Keratinocyte (primary cell): ENCODE measurements around the gene SH3RF2. TPM values are rescaled to one million over a fixed set of nuclear protein-coding genes. Genes with fewer than 3 reads are reported as not detected.
A peak's percentile ranks its signal among the peaks of the same experiment; 100 is the strongest.

Source experiments
- DNase-seq: peaks from one replicate; pipeline ENCODE4 v3.0.0-alpha.2; 2011; ENCODE audit warnings: low read depth, missing footprints, low spot score
- FAIRE-seq: peaks from 2 replicates; lab custom pipeline; 2011; peaks lifted over from hg19 to GRCh38; lab: Jason Lieb, UNC
- H2AFZ ChIP-seq: 2 replicates; pipeline ENCODE4 v1.6.0; 2012; ENCODE audit warnings: low read length, control low read depth, inconsistent platforms; ENCODE audit not compliant: control insufficient read depth
- H3K27ac ChIP-seq: 2 replicates; pipeline ENCODE4 v1.5.1; 2011; ENCODE audit warnings: low read length; ENCODE audit not compliant: control insufficient read depth, insufficient read depth
- H3K27me3 ChIP-seq: 3 replicates; pipeline ENCODE4 v1.6.0; 2011; ENCODE audit warnings: low read length; ENCODE audit not compliant: control insufficient read depth, insufficient read depth; ENCODE audit errors: extremely low read depth
- H3K36me3 ChIP-seq, 2 experiments: 2 replicates in 1 of 2; 3 replicates in 1 of 2; pipeline ENCODE4 v1.5.1; 2011; ENCODE audit warnings: low read length in 2 of 2, mild to moderate bottlenecking in 1 of 2; ENCODE audit not compliant: control insufficient read depth in 2 of 2, insufficient read depth in 2 of 2; ENCODE audit errors: extremely low read depth in 1 of 2
- H3K4me1 ChIP-seq: 3 replicates; pipeline ENCODE4 v1.5.1; 2011; ENCODE audit warnings: low read length; ENCODE audit not compliant: control insufficient read depth, insufficient read depth; ENCODE audit errors: extremely low read depth
- H3K4me2 ChIP-seq: 3 replicates; pipeline ENCODE4 v1.6.0; 2011; ENCODE audit warnings: low read depth, low read length; ENCODE audit not compliant: control insufficient read depth, insufficient read depth; ENCODE audit errors: extremely low read depth
- H3K4me3 ChIP-seq, 3 experiments: fragments of 200-600 bp in 1 of 3; sonication (generic) in 1 of 3; 2 replicates in 2 of 3; 3 replicates in 1 of 3; pipeline ENCODE4 v1.5.1; 2011 to 2016; ENCODE audit warnings: low read length in 3 of 3, mild to moderate bottlenecking in 3 of 3, control low read depth in 2 of 3, inconsistent platforms in 1 of 3, low read depth in 1 of 3, mixed read lengths in 1 of 3, mixed run types in 1 of 3, moderate library complexity in 1 of 3; ENCODE audit not compliant: control insufficient read depth in 2 of 3, insufficient read depth in 2 of 3; ENCODE audit errors: extremely low read depth in 1 of 3
- H3K79me2 ChIP-seq: 2 replicates; pipeline ENCODE4 v1.6.0; 2012; ENCODE audit warnings: low read length; ENCODE audit not compliant: control insufficient read depth, insufficient read depth
- H3K9ac ChIP-seq: 3 replicates; pipeline ENCODE4 v1.6.0; 2011; ENCODE audit warnings: low read length; ENCODE audit not compliant: control insufficient read depth, insufficient read depth; ENCODE audit errors: extremely low read depth
- H3K9me1 ChIP-seq: 3 replicates; pipeline ENCODE4 v1.6.0; 2011; ENCODE audit warnings: low read length; ENCODE audit not compliant: control insufficient read depth, insufficient read depth; ENCODE audit errors: extremely low read depth
- H3K9me3 ChIP-seq: 2 replicates; pipeline ENCODE4 v1.5.1; 2012; ENCODE audit warnings: low read depth, low read length; ENCODE audit not compliant: control insufficient read depth
- H4K20me1 ChIP-seq: 3 replicates; pipeline ENCODE4 v1.6.0; 2011; ENCODE audit warnings: low read length; ENCODE audit not compliant: control insufficient read depth, insufficient read depth; ENCODE audit errors: extremely low read depth
- EZH2 ChIP-seq: IDR thresholded peaks from one replicate; pipeline ENCODE4 v1.6.1; 2012; ENCODE audit warnings: inconsistent platforms, mild to moderate bottlenecking, low read length, moderate library complexity
- dilution Hi-C: fragments of 300-500 bp; cut with MboI; formaldehyde crosslinking; loops from one replicate; pipeline ENCODE4 v1.7.0; 2020; ENCODE audit warnings: low sequenced_read_pairs; ENCODE audit not compliant: extremely low pct_ligation_motif_present
- polyA plus RNA-seq, 5 experiments: library from polyadenylated mRNA; depleted of rRNA in 3 of 5; stranded (reverse) in 3 of 5; stranded (forward) in 1 of 5; unstranded in 1 of 5; fragments of >200 nt; gene quantifications; 1 replicate in 1 of 5; 2 replicates in 3 of 5; 3 replicates in 1 of 5; pipeline versions ENCODE4 v1.2.1 to v1.2.3, GENCODE V29; 2011 to 2012; ENCODE audit warnings: missing spikeins in 2 of 5, low read depth in 1 of 5, low replicate concordance in 1 of 5
- TF ChIP-seq, protein P1 (sequence below), 3 experiments: IDR thresholded peaks in 1 of 3; conservative IDR thresholded peaks in 1 of 3; optimal IDR thresholded peaks in 1 of 3; 2 replicates in 2 of 3; 3 replicates in 1 of 3; pipeline versions ENCODE3 to v1.5.1; 2011; ENCODE audit warnings: low read length in 3 of 3, mild to moderate bottlenecking in 3 of 3, moderate library complexity in 2 of 3, control low read depth in 1 of 3, inconsistent platforms in 1 of 3; ENCODE audit not compliant: insufficient read depth in 2 of 3; ENCODE audit errors: extremely low read depth in 1 of 3

The SH3RF2 gene
- polyA plus RNA-seq, 1 donor (not counting 4 experiments of a cell fraction or from before 2014, with no cell fraction given), result 43.7 TPM

DNA sequence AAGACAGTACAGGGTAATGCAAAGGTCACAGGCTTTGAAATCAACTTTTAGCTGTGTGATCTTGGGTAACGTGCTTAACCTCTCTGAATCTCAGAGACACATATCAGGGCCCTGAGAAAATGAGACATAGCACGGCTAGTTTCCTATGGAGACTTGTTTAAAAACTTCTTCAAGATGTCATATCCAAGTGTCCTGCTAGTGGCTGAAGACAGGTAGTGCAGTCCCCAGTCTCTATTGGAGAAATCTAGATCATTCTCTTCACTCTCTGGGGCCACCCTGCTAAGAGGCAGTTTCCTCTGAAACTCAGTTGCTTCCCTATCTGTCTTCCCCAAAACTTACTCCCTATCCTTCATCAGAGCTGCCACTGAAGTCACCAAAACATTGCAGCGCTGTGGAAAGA, 33.3 kb upstream of the SH3RF2 start:
- dilution Hi-C loops, result no loop called here
- no peak for DNase-seq
- no peaks in the 10 kb centered on the region for H4K20me1 ChIP-seq
- no peak overlapping the region for H3K4me2 ChIP-seq
- no peak overlapping the region for H3K27ac ChIP-seq
- no peak overlapping the region for H3K9ac ChIP-seq
- H3K9me1 ChIP-seq, result no peaks in the 10 kb centered on the region
- H3K4me1 ChIP-seq, result no peaks in the 10 kb centered on the region
- FAIRE-seq, result peak; percentile 13
- TF ChIP-seq, protein P1, sequence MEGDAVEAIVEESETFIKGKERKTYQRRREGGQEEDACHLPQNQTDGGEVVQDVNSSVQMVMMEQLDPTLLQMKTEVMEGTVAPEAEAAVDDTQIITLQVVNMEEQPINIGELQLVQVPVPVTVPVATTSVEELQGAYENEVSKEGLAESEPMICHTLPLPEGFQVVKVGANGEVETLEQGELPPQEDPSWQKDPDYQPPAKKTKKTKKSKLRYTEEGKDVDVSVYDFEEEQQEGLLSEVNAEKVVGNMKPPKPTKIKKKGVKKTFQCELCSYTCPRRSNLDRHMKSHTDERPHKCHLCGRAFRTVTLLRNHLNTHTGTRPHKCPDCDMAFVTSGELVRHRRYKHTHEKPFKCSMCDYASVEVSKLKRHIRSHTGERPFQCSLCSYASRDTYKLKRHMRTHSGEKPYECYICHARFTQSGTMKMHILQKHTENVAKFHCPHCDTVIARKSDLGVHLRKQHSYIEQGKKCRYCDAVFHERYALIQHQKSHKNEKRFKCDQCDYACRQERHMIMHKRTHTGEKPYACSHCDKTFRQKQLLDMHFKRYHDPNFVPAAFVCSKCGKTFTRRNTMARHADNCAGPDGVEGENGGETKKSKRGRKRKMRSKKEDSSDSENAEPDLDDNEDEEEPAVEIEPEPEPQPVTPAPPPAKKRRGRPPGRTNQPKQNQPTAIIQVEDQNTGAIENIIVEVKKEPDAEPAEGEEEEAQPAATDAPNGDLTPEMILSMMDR (optimal IDR thresholded peaks at IDR 0.05 in 1 of 3, IDR thresholded peaks at IDR 0.05 in 1 of 3, conservative IDR thresholded peaks at IDR 0.05 in 1 of 3; ENCODE audit: extremely low read depth in 1 of 3, insufficient read depth in 2 of 3, low read length in 3 of 3), result peak in 2 of 3 experiments; percentile 38 to 48
- TF ChIP-seq EZH2, result no peak
- no peaks in the 10 kb centered on the region for H3K36me3 ChIP-seq
- no peak overlapping the region for H2AFZ ChIP-seq
- no peaks in the 10 kb centered on the region for H3K79me2 ChIP-seq
- no peak overlapping the region for H3K4me3 ChIP-seq
- H3K27me3 ChIP-seq, result no peaks in the 10 kb centered on the region
- H3K9me3 ChIP-seq, result no peaks in the 10 kb centered on the region

DNA sequence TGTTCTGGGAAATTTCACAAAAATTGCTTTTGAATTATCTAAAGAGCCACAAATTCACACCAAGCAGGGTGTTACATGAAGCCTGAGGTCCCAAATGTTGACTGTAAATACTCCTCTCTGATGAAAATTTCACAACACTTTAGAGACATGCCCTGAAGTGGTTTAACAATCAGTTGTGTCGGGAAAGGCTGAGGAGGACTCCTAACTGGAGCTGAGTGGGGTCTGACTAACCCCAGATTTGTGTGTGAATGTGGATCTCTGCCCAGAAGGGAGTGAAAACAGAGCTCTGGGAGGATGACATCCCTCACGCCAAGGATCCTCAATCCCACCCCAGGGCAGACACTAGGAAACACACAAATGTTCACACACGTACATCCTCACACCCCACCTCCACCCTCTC, 32.5 kb upstream of the SH3RF2 start:
- H3K4me2 ChIP-seq, result no peak overlapping the region
- H3K36me3 ChIP-seq, result no peaks in the 10 kb centered on the region
- TF ChIP-seq, protein P1 (optimal IDR thresholded peaks at IDR 0.05 in 1 of 3, IDR thresholded peaks at IDR 0.05 in 1 of 3, conservative IDR thresholded peaks at IDR 0.05 in 1 of 3; ENCODE audit: extremely low read depth in 1 of 3, insufficient read depth in 2 of 3, low read length in 3 of 3), result no peak
- no peak for TF ChIP-seq EZH2
- dilution Hi-C loops, result no loop called here
- H3K4me1 ChIP-seq, result no peaks in the 10 kb centered on the region
- H3K9me1 ChIP-seq, result no peaks in the 10 kb centered on the region
- no peak overlapping the region for H2AFZ ChIP-seq
- H3K79me2 ChIP-seq, result no peaks in the 10 kb centered on the region
- no peak overlapping the region for H3K27ac ChIP-seq
- H3K9ac ChIP-seq, result no peak overlapping the region
- no peak overlapping the region for H3K4me3 ChIP-seq
- H4K20me1 ChIP-seq, result no peaks in the 10 kb centered on the region
- no peaks in the 10 kb centered on the region for H3K27me3 ChIP-seq
- DNase-seq (no peak), FAIRE-seq (no peak)
- H3K9me3 ChIP-seq, result no peaks in the 10 kb centered on the region
